ENCODE measurements around the gene KCTD19.

Gene KCTD19

GRCh38 chr16:67254801-67255552, 71.6 kb downstream of the KCTD19 start:
- no peak for FAIRE-seq
- no peak for DNase-seq (ENCODE audit: insufficient read length, low spot score)
- TF ChIP-seq PAX5 (IDR thresholded peaks at IDR 0.05; ENCODE audit: insufficient read depth, low read length, severe bottlenecking) (no peak), SPI1 (IDR thresholded peaks at IDR 0.05; ENCODE audit: low read depth, low read length) (no peak), POU2F2 (IDR thresholded peaks at IDR 0.05; ENCODE audit: low read depth, low read length) (no peak), POLR2A (IDR thresholded peaks at IDR 0.05; ENCODE audit: low read depth, low read length) (no peak), TAF1 (IDR thresholded peaks at IDR 0.05; ENCODE audit: low read depth, low read length) (no peak), POLR2AphosphoS5 (IDR thresholded peaks at IDR 0.05; ENCODE audit: low read depth, low read length) (no peak)

- no peak for FAIRE-seq
- TF ChIP-seq PAX5 (IDR thresholded peaks at IDR 0.05; ENCODE audit: insufficient read depth, low read length, severe bottlenecking) (no peak), POLR2AphosphoS5 (IDR thresholded peaks at IDR 0.05; ENCODE audit: low read depth, low read length) (no peak), SPI1 (IDR thresholded peaks at IDR 0.05; ENCODE audit: low read depth, low read length) (no peak), TAF1 (IDR thresholded peaks at IDR 0.05; ENCODE audit: low read depth, low read length) (no peak), POU2F2 (IDR thresholded peaks at IDR 0.05; ENCODE audit: low read depth, low read length) (no peak), POLR2A (IDR thresholded peaks at IDR 0.05; ENCODE audit: low read depth, low read length) (no peak)
- no peak for DNase-seq (ENCODE audit: insufficient read length, low spot score)
Measured at GRCh38 chr16:67252609-67253497, 73.7 kb downstream of the KCTD19 start.

- DNase-seq (ENCODE audit: insufficient read length, low spot score) = no peak
- TF ChIP-seq POLR2A (IDR thresholded peaks at IDR 0.05; ENCODE audit: low read depth, low read length) (no peak), SPI1 (IDR thresholded peaks at IDR 0.05; ENCODE audit: low read depth, low read length) (no peak), POLR2AphosphoS5 (IDR thresholded peaks at IDR 0.05; ENCODE audit: low read depth, low read length) (no peak), POU2F2 (IDR thresholded peaks at IDR 0.05; ENCODE audit: low read depth, low read length) (no peak), TAF1 (IDR thresholded peaks at IDR 0.05; ENCODE audit: low read depth, low read length) (no peak), PAX5 (IDR thresholded peaks at IDR 0.05; ENCODE audit: insufficient read depth, low read length, severe bottlenecking) (no peak)
- FAIRE-seq = no peak
Measured at GRCh38 chr16:67250045-67250327, 76.6 kb downstream of the KCTD19 start.

- peak; percentile 57 for FAIRE-seq
Measured at GRCh38 chr16:67249178-67250044, 77.1 kb downstream of the KCTD19 start.

GRCh38 chr16:67248401-67249177, 78.0 kb downstream of the KCTD19 start, which contains the start of gene SLC9A5:
SLC9A5 (plus strand) TSS chr16:67248979; CDS start chr16:67249015, 36 bp downstream.
- FAIRE-seq (peak; percentile 23), DNase-seq (ENCODE audit: insufficient read length, low spot score) (peak; percentile 59)
- TF ChIP-seq POU2F2 (IDR thresholded peaks at IDR 0.05; ENCODE audit: low read depth, low read length) (no peak), PAX5 (IDR thresholded peaks at IDR 0.05; ENCODE audit: insufficient read depth, low read length, severe bottlenecking) (no peak), TAF1 (IDR thresholded peaks at IDR 0.05; ENCODE audit: low read depth, low read length) (no peak), POLR2A (IDR thresholded peaks at IDR 0.05; ENCODE audit: low read depth, low read length) (no peak), SPI1 (IDR thresholded peaks at IDR 0.05; ENCODE audit: low read depth, low read length) (no peak), POLR2AphosphoS5 (IDR thresholded peaks at IDR 0.05; ENCODE audit: low read depth, low read length) (no peak)

More at GRCh38 chr16:67249178-67250044, 77.1 kb downstream of the KCTD19 start:
- TF ChIP-seq POU2F2 (IDR thresholded peaks at IDR 0.05; ENCODE audit: low read depth, low read length) (no peak), POLR2A (IDR thresholded peaks at IDR 0.05; ENCODE audit: low read depth, low read length) (no peak), SPI1 (IDR thresholded peaks at IDR 0.05; ENCODE audit: low read depth, low read length) (no peak), POLR2AphosphoS5 (IDR thresholded peaks at IDR 0.05; ENCODE audit: low read depth, low read length) (no peak), PAX5 (IDR thresholded peaks at IDR 0.05; ENCODE audit: insufficient read depth, low read length, severe bottlenecking) (no peak), TAF1 (IDR thresholded peaks at IDR 0.05; ENCODE audit: low read depth, low read length) (no peak)
- DNase-seq (ENCODE audit: insufficient read length, low spot score) = no peak

GRCh38 chr16:67248073-67248400, 78.5 kb downstream of the KCTD19 start:
- FAIRE-seq (no peak), DNase-seq (ENCODE audit: insufficient read length, low spot score) (no peak)
- no peak for TF ChIP-seq PAX5 (IDR thresholded peaks at IDR 0.05; ENCODE audit: insufficient read depth, low read length, severe bottlenecking)
- TF ChIP-seq POLR2AphosphoS5 (IDR thresholded peaks at IDR 0.05; ENCODE audit: low read depth, low read length) = no peak
- TF ChIP-seq POLR2A (IDR thresholded peaks at IDR 0.05; ENCODE audit: low read depth, low read length) = no peak

GRCh38 chr16:67247192-67248072, 79.1 kb downstream of the KCTD19 start, which contains the start of gene FHOD1:
FHOD1 (minus strand) TSS chr16:67247481; CDS start chr16:67247410, 71 bp downstream.
- DNase-seq (ENCODE audit: insufficient read length, low spot score) = peak; percentile 95
- FAIRE-seq = peak; percentile 88
- TF ChIP-seq PAX5 (IDR thresholded peaks at IDR 0.05; ENCODE audit: insufficient read depth, low read length, severe bottlenecking) (no peak), TAF1 (IDR thresholded peaks at IDR 0.05; ENCODE audit: low read depth, low read length) (0 out of 2 replicates have a peak, but pooled peaks have one; percentile 56)

GRCh38 chr16:67246756-67247191, 79.8 kb downstream of the KCTD19 start:
- no peak for TF ChIP-seq TAF1 (IDR thresholded peaks at IDR 0.05; ENCODE audit: low read depth, low read length)
- TF ChIP-seq POLR2AphosphoS5 (IDR thresholded peaks at IDR 0.05; ENCODE audit: low read depth, low read length) = no peak
- no peak for TF ChIP-seq SPI1 (IDR thresholded peaks at IDR 0.05; ENCODE audit: low read depth, low read length)
- no peak; the same call in 1 of the 2 replicates for TF ChIP-seq POLR2A (IDR thresholded peaks at IDR 0.05; ENCODE audit: low read depth, low read length)
- no peak for TF ChIP-seq PAX5 (IDR thresholded peaks at IDR 0.05; ENCODE audit: insufficient read depth, low read length, severe bottlenecking)
- FAIRE-seq = no peak
- DNase-seq (ENCODE audit: insufficient read length, low spot score) = peak; percentile 46

Measured in GM12891 (cell line).